NCI-H345 treated with DMSO at 0.1 percent for 48 hours (cell line): ENCODE results near the gene VSNL1.

Experiments
- DNase-seq: peaks from one replicate; lab custom pipeline; 2025; ENCODE audit not compliant: unreplicated experiment; lab: John Stamatoyannopoulos, UW

Gene VSNL1

DNA sequence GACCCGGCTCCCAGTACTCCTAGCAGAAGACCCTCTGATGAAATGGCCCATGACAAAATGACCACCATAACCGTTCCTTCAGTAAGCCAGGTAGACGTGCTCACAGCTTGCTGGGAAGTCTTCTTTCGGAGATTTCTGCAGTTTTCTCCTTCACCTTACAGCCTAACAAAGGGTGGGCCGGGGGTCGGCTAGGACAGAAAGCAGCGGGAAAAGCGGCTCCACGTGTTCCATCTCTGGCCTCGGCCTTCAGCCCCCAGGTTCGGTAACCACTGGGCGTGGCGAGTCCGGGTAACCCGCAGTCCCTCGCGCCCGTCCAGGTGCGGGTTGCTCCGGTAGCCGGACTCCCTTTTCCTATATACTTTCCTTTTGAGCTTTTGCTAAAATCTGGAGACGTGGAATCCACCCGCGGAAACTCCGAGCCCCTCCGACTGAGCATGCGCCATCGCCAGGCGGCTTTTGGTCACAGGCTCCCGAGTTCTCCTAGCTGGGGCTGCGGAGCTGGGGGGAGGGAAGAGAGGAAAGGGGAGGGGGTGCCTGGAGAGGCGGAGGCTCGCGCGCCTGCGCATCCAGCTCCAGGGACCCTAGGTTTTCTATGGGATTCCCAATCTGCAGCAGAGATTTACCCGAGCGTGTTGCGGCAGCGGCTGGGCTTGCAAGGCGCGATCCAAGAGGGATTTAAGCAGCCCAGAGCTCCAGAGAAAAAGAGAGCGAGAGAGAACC lies at the start of gene VSNL1:
Gene VSNL1, plus strand, starts transcription at position 604 of the 720 bp plus-strand sequence. CDS start 51,379 bp downstream, outside the sequence.
- DNase-seq: peak; percentile 90

DNA sequence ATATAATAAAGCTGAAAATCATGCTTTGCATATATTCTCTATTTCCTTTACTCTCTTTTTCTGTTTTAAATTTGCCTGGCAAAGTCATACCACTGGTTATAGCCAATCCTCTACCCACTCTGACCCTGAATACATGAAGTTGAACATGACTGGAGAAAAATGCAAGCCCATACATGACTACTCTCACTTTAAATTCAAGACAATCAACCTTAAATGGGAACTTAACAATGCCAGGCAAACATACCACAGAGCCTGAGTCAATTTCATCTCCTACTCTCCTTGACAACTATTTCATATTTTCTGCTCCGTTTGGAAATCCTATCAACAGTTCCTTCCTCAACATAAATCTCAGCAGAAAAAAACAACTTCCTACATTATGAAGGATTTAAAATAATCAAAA lies 44.9 kb upstream of the VSNL1 start:
- DNase-seq: no peak

GRCh38 chr2:17497718-17498117 lies 42.8 kb upstream of the VSNL1 start:
- DNase-seq: no peak

DNA sequence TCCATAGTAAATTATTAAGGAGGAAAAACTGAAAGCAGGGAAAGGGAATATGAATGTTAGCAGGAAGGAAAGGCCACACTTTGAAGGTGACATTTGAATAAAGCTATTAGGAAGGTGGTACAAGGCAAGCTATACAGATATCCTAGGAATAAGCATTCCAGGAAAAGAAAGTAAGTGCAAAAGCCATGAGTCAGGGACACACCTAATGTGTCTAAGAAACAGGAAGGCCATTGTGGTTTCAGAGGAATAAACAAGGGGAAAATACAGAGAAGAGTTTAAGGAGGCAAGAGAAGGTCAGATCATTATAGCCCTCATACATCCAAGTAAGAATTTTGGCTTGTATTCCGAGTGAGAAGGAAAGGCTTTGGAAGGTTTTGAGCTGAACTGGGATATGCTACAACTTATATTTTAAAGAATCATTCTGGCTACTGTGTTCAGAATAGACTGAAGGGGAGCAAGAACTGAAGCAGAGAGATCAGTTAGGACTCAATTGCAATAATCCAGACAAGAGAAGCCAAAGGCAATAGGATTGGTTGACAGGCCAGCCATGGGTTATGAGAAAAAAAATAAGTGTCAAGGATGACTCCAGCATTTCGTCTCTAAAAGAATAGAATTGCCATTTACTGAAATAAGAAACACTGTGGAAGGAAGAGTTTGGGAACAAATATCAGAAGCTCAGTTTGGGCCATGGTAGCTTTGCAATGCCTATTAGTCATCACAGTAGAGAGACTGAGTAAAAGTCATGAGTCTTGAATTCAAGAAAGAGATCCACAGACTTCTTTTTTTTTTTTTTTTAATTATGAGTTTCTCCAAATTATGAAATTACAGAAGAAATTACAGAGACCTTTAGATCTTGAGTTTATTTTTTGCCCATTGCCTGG lies 33.5 kb upstream of the VSNL1 start:
- no peak for DNase-seq

DNA sequence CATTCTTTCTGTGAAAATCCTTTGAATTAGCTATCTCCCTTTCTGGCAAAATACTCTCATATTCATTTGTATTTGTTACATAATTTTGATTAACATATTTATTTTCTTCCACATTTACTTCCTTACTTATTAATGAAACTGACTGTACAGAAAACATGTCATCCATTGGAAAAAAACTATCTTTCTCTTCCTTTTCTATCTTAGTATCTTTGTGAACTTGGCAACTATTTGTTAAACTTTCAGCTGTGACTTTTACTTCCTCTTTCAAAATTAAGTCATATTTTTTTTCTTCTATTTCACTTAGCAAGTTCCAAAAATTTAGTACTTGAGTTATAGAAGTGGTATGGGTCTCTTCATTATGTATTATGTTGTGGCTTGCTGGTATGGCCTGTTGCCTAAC lies 24.8 kb upstream of the VSNL1 start:
- no peak for DNase-seq

DNA sequence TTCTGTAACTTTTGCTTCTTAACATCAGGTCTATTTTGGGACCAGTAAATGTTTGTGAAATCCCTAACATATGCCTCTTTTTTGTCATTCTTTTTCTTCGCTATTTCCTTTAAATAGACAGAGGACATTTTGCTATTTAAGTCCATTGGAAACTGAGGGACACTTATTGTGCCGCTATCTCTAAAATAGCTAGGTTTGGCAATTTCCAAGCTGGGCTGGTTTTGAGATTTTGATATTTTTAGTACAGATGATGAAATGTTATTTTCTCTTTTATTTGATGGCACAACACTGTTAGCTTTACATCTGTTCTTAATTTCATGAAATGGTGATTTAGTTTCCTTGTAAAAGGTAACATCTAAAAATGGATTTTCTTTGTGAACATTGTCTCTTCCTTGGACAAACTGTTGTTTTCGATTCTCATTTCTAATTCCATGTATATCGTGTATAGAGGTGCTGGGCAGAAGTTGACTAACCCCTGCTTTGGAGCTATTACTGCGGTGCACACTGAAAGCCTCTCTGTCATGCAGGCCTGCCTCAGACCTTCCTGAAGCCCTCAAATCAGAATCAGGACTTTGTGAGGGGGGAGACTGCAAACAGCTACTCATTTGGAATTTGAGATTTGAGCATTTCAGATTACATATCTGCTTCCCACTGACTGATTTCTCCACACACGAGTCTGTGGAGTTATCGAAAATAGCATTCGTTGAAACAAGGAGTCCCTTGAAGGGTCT lies 22.9 kb upstream of the VSNL1 start:
- DNase-seq: no peak

GRCh38 chr2:17518212-17519154 lies 22.0 kb upstream of the VSNL1 start, which contains the start of gene RAD51AP2:
Gene RAD51AP2 (minus strand): TSS chr2:17518440. CDS start chr2:17518415, 25 bp downstream.
- DNase-seq: peak; percentile 72

DNA sequence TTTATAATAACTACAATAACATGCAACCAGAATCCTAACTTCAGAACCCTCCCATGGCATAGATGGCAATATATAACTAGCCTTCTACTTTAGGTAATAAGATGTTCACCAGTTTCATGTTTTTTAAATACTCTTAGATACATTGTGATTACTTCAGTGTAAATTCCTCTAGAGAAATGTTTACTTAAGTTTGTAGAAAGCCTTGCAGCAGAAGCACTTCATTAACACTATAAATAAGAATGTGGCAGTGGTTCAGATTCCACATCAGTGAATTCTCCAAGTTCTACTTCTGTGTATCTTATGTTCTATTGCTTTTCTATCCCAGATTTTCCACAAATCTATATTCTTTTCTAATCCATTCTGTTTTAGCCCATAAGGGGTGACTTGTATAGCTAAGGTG lies 21.0 kb upstream of the VSNL1 start:
- DNase-seq: no peak

- no peak for DNase-seq
These were observed 19.7 kb upstream of the VSNL1 start for GRCh38 chr2:17520761-17521160.

DNA sequence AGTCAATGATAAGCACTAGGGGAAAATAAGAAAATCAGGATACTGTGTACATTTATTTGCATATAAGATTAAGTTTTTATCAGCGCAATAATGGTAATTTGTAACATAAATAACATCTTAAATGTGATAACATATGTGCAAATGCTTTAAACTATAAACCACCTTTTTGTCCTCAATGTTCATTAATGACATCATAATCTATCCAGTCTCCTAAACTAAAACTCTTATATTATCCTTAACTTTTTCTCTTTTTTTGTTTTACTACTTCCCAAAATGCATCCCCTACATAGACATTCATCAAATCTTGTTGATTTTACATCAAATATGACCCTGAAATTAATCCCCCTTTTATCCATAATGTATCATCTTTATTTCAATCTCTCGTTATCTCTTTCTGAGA lies 18.9 kb upstream of the VSNL1 start:
- DNase-seq: no peak

DNA sequence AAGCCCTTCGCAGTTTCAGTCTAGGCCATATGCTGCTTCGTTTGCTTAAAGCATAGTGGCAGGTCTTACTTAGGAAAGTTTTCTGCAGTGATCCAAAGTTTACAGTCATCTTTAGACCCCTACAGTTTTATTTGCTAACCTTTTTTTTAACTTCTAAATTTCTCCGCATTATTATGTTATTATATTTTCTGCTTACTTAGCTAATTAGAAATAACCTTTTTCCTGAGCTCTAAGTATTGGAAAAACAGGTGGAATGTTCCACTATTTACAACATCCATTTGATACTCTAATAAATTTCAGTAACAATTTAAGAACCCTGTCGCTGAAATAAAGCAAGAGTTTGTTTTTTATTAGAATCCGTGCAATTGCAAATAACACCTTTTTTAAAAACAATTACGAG lies 18.2 kb upstream of the VSNL1 start:
- DNase-seq: no peak

DNA sequence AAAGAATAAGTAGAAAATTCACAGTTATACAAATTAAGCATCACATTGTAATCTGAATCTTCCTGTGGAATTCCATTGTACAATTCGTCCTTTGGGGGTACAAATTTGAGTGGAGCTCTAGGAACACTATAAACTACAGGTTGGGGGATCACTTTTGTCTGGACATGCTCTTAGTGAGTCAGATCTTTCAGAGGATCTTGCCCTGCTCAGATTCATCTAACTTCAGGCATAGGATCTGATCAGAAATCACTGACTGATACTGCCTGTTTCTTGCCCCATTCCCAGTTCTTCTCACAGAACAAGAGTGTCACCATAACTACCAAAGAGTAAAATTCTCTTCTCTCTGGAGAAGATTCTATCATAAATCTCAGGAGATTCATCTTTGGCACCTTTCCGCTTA lies 10.7 kb upstream of the VSNL1 start:
- no peak for DNase-seq

DNA sequence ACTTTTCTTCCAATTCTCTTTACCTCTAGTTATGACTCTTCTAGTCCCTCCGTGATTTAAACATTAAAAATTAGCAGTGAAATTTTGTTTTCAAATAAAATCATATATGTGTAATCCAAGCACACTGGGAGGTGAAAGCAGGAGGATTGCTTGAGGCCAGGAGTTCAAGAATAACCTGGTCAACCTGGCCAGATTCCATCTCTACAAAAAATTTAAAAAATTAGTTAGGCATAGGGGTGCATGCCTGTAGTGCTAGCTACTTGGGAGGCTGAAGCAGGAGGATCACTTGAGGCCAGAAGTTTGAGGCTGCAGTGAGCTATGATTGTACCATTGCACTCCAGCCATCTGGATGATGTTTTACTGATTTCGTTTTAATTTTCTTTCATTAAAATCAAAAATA lies 7.0 kb upstream of the VSNL1 start:
- DNase-seq: no peak

DNA sequence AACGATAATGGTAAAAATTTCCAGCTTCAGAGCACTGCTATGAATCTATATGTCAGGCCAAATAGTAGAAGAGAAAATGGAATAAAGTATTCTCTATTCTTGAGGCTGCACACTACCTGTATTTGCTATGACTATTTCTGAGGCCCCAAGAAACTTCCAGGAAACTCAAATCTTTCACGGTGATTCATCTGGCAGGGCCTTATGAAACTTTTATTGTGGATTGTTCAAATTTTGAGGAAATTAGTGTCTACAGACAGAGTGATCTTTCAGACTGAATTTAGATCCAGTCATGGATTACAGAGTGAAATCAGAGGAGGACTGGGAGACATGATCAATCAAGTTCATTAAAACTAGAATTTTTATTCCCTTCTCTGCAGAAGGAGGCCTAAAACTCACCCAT lies 4.1 kb upstream of the VSNL1 start:
- no peak for DNase-seq

GRCh38 chr2:17538022-17538843 lies 2.3 kb upstream of the VSNL1 start:
- no peak for DNase-seq

- DNase-seq: peak; percentile 55
These were observed 1.5 kb upstream of the VSNL1 start for GRCh38 chr2:17538844-17539554.

DNA sequence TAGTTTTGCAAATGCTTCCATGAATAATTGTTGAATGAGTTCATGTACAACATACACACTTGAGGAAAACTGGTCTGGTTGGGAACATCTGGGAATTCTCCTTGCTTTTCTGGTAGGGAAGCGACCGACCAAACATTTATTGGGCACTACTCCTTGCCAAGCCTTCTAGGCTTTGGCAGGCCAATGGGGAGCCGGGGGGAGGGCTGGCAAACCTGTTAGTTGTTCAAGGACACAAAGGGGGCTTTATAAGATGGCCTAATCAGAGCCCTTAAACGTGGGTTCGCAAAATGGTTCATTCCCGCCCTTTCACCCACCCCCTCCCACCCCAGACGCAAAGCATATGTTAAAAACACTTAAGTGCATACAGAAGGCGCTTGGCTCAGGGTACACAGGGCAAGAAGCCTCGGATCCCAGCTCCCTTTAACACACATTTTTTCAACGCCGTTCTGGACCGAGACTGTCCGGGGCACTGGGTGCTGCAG lies 844 bp upstream of the VSNL1 start:
- peak; percentile 44 for DNase-seq

DNA sequence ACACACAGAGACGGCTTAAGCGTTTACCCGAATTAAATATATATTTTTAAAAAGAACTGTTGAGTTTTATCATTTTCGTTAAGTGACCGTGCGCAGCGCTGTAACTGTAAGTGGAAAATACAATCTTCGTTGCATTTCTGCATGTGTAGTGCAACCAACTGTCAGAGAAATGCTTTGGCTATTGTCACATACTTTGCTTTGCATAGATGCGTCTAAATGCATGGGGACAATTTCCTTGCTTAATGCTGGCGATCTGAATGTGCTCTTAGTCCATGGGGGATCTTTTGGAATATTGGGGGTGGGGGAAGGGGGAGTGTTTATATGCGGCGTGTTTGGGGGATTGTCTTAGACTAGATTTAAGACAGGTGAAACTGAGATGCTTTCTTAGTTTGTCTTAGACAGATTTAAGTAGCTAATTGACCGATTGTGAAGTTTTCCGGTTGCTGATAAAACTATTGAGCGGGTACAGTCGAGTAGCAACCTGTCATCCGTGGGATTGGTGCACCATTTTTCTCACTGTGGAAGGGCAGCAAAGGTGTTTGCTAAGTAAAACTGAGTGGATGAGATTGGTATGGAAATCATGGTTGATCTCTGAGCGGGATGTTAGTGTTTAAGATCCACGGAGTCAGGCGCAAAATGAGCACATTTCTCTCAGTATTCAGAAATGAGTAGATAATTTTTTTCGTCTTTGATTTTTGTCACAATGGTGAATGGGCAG lies 476 bp downstream of the VSNL1 start:
- DNase-seq: no peak
